Nephron (organoid): Measurements from ENCODE around the gene PNRC2.

ENCODE experiments used
- H3K27ac Mint-ChIP-seq, 3 experiments: 2 replicates each; pipeline ENCODE4 v1.8.0; 2020; ENCODE audit warnings: mixed read lengths in 3 of 3, mild to moderate bottlenecking in 2 of 3, moderate library complexity in 1 of 3
- H3K27me3 Mint-ChIP-seq: 2 replicates; pipeline ENCODE4 v1.8.0; 2021; ENCODE audit warnings: low read depth, mild to moderate bottlenecking, moderate library complexity, mixed read lengths
- H3K36me3 Mint-ChIP-seq: 2 replicates; pipeline ENCODE4 v1.8.0; 2020; ENCODE audit warnings: low read depth, mixed read lengths
- H3K4me1 Mint-ChIP-seq: 2 replicates; pipeline ENCODE4 v1.8.0; 2020; ENCODE audit warnings: mixed read lengths
- H3K4me3 Mint-ChIP-seq, 3 experiments: 2 replicates each; pipeline ENCODE4 v1.8.0; 2020; ENCODE audit warnings: mild to moderate bottlenecking in 3 of 3, mixed read lengths in 3 of 3, moderate library complexity in 2 of 3
- H3K9me3 Mint-ChIP-seq: 2 replicates; pipeline ENCODE4 v1.8.0; 2020; ENCODE audit warnings: mixed read lengths
- CTCF ChIP-seq, 3 experiments: fragments of 200-600 bp; sonication (generic); IDR thresholded peaks; one replicate each; pipeline ENCODE4 v1.5.0; 2021; ENCODE audit warnings: antibody characterized with exemption in 3 of 3; ENCODE audit not compliant: unreplicated experiment in 3 of 3

The PNRC2 gene

GRCh38 chr1:23958810-23959460 lies 693 bp upstream of the PNRC2 start:
- TF ChIP-seq CTCF (IDR thresholded peaks at IDR 0.05; ENCODE audit: unreplicated experiment in 3 of 3), result peak; percentile 22 to 40 (median 26)
- peak overlapping the region; percentile 99 to 100 (median 100) for H3K27ac Mint-ChIP-seq
- H3K36me3 Mint-ChIP-seq, result peaks cover 36% of the 10 kb centered on the region
- no peaks in the 10 kb centered on the region for H3K9me3 Mint-ChIP-seq
- peaks cover 45% of the 10 kb centered on the region for H3K4me1 Mint-ChIP-seq
- no peaks in the 10 kb centered on the region for H3K27me3 Mint-ChIP-seq
- peak overlapping the region; percentile 89 to 100 (median 100) for H3K4me3 Mint-ChIP-seq

GRCh38 chr1:23960291-23961020 lies 828 bp downstream of the PNRC2 start:
- Mint-ChIP-seq H3K9me3 (no peaks in the 10 kb centered on the region), H3K36me3 (peaks cover 51% of the 10 kb centered on the region), H3K4me1 (peaks cover 47% of the 10 kb centered on the region), H3K4me3 (peak overlapping the region; percentile 89 to 100 (median 100)), H3K27ac (peak overlapping the region; percentile 99 to 100 (median 100)), H3K27me3 (no peaks in the 10 kb centered on the region)
- TF ChIP-seq CTCF (IDR thresholded peaks at IDR 0.05; ENCODE audit: unreplicated experiment in 3 of 3), result no peak

GRCh38 chr1:23963617-23964234 lies 4.1 kb downstream of the PNRC2 start:
- Mint-ChIP-seq H3K36me3 (peaks cover 75% of the 10 kb centered on the region), H3K27ac (peak overlapping the region in 2 of 3 experiments; percentile 82), H3K4me3 (no peak overlapping the region), H3K4me1 (peaks cover 39% of the 10 kb centered on the region), H3K9me3 (no peaks in the 10 kb centered on the region), H3K27me3 (no peaks in the 10 kb centered on the region)
- TF ChIP-seq CTCF (IDR thresholded peaks at IDR 0.05; ENCODE audit: unreplicated experiment in 3 of 3), result no peak

GRCh38 chr1:23964235-23964668 lies 4.6 kb downstream of the PNRC2 start:
- no peaks in the 10 kb centered on the region for H3K9me3 Mint-ChIP-seq
- H3K4me1 Mint-ChIP-seq, result peaks cover 36% of the 10 kb centered on the region
- H3K27ac Mint-ChIP-seq, result peak overlapping the region; percentile 32 to 82 (median 82)
- H3K27me3 Mint-ChIP-seq, result no peaks in the 10 kb centered on the region
- H3K4me3 Mint-ChIP-seq, result peak overlapping the region in 1 of 3 experiments; percentile 24
- peaks cover 75% of the 10 kb centered on the region for H3K36me3 Mint-ChIP-seq
- no peak for TF ChIP-seq CTCF (IDR thresholded peaks at IDR 0.05; ENCODE audit: unreplicated experiment in 3 of 3)

- no peaks in the 10 kb centered on the region for H3K27me3 Mint-ChIP-seq
- peaks cover 36% of the 10 kb centered on the region for H3K4me1 Mint-ChIP-seq
- no peak for TF ChIP-seq CTCF (IDR thresholded peaks at IDR 0.05; ENCODE audit: unreplicated experiment in 3 of 3)
- no peak overlapping the region for H3K4me3 Mint-ChIP-seq
- no peaks in the 10 kb centered on the region for H3K9me3 Mint-ChIP-seq
- peaks cover 77% of the 10 kb centered on the region for H3K36me3 Mint-ChIP-seq
- peak overlapping the region; percentile 32 to 82 (median 82) for H3K27ac Mint-ChIP-seq
These were observed 5.4 kb downstream of the PNRC2 start for GRCh38 chr1:23964790-23965740.
